Endothelial cell of umbilical vein (primary cell): ENCODE results near the gene SOX30.
A peak's percentile ranks its signal among the peaks of the same experiment; 100 is the strongest.

Source experiments
- EZH2 ChIP-seq: IDR thresholded peaks from 2 replicates; pipeline ENCODE4 v1.6.1; 2012; ENCODE audit warnings: borderline replicate concordance, low read depth, mild to moderate bottlenecking, moderate library complexity, low read length, inconsistent platforms; ENCODE audit not compliant: severe bottlenecking
- POLR2AphosphoS5 ChIP-seq: IDR thresholded peaks from 2 replicates; pipeline ENCODE4 v1.6.1; 2012; ENCODE audit warnings: low read depth, mild to moderate bottlenecking, control low read depth, low read length, moderate library complexity; ENCODE audit not compliant: insufficient read depth

DNA sequence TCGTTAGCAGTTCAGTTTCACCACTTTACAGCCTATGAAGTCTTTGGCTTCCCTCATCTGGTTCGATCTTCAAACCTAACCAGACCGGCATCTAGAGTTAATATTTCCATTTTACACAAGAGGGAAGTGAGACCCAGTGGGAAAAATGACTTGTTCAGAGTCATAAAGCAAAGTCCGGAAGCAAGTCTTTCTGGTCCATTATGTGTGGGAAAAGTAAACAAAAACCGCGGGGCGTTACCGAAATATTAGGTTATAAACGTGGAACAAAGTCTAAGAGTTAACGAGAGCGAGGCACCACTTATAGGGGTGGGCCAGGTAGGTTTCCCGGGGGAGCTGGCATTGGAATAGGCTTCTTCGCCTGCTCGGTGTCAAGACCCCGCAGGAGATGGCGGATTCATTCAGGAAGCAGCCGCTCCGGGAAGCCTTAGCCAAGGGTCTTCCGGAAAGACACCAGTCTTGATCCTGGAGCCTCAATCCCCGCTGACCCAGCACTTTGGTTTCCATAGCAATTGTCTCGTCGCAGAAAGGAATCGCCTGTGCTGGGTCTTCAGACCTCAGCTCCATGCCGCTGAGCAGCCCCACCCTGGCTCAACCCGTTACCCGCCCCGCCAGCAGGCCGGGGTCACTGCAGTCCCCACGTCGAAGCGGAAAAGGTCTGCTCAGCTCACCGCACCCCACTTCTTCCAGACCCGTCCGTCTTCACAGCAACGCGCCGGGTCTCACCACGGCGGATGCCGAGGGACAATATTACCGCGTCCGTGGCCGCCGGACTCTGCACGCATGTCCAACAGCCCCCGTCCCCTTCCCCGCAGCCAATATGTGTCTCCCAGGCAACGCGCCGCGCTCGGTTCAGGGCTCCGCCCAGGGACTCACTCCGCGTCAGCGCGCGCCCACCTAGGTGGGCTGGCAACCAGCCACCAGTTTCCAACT is 18.7 kb upstream of the SOX30 start, which contains the start of gene C5orf52:
- peak; percentile 58 for TF ChIP-seq EZH2
- no peak for TF ChIP-seq POLR2AphosphoS5
